D721Med (cell line): ENCODE results near the gene ISL2.

Source experiments
- DNase-seq: peaks from one replicate; pipeline ENCODE4 v3.0.0; 2011; ENCODE audit warnings: low spot score; ENCODE audit not compliant: insufficient read length
- FAIRE-seq: peaks from 2 replicates; lab custom pipeline; 2011; peaks lifted over from hg19 to GRCh38; lab: Jason Lieb, UNC
- TF ChIP-seq, protein P1 (sequence below): IDR thresholded peaks from 2 replicates; pipeline ENCODE4 v1.5.1; 2012; ENCODE audit warnings: mild to moderate bottlenecking, control low read depth; ENCODE audit not compliant: insufficient read depth; ENCODE audit errors: missing control alignments

The ISL2 gene

DNA sequence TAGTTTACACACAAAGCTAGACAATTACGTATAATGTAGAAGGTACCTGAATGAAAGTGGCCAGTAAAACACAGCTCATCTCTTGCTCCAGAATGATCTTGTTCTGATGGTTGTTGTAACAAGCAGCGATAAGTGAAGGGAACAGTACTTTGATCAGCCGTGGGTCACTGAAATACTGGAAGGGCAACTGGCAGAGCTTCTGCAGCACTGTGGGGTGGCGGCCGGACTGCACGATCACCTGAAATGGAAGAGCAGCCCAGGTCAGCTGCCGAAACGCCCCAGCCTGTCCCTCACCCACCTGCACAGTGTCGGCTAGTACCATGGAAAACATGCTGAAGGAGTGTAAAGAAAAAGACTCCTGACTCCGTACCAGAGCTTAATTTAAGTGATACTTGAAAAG lies 17.3 kb downstream of the ISL2 start:
- TF ChIP-seq, protein P1, sequence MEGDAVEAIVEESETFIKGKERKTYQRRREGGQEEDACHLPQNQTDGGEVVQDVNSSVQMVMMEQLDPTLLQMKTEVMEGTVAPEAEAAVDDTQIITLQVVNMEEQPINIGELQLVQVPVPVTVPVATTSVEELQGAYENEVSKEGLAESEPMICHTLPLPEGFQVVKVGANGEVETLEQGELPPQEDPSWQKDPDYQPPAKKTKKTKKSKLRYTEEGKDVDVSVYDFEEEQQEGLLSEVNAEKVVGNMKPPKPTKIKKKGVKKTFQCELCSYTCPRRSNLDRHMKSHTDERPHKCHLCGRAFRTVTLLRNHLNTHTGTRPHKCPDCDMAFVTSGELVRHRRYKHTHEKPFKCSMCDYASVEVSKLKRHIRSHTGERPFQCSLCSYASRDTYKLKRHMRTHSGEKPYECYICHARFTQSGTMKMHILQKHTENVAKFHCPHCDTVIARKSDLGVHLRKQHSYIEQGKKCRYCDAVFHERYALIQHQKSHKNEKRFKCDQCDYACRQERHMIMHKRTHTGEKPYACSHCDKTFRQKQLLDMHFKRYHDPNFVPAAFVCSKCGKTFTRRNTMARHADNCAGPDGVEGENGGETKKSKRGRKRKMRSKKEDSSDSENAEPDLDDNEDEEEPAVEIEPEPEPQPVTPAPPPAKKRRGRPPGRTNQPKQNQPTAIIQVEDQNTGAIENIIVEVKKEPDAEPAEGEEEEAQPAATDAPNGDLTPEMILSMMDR, result no peak
- no peak for FAIRE-seq
- DNase-seq, result no peak

DNA sequence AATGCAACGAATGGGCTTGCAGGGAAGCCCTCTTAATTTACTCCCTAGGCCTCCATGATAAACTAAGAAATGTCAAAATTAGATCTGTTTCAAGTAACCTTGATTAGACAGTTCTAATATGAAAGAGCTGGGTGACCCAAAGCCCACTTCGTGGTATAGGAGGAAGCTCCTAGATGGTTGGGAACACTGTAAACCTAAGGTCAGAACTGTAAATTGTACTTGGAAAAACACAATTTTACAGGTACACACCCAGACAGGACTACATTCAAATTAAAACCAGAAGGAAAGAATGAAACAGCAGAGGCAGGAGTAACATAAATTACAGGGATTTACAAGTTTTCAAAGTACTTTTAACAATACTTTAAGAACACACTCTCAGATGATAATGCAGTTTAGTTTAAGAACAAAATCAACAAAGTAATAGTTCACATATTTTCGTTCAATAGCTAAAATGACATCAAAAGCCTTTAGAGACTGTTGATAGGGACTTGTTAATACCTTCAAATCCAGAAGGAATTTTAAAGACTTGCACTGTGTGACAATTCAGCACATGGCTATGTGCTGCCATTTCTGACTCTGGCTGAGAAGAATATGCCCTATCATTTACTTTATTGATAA lies 18.4 kb downstream of the ISL2 start:
- no peak for DNase-seq
- TF ChIP-seq, protein P1, result no peak
- FAIRE-seq, result no peak

DNA sequence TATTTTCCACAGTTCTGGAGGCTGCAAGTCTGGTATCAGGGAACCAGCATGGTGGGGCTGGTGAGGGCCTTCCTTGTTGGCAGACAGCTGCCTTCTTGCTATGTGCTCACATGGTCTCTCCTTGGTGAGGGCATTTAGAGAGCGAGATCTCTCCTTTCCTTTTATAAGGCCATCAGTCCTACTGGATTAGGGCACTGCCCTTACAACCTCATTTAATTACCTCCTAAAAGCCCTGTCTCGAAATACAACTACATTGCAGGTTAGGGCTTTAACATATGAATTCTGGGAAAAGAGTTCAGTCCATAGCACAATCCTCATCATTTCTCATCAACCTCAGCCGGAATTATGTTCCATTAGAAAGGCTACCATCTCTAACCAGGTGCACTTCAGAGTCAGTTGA lies 21.9 kb downstream of the ISL2 start:
- no peak for FAIRE-seq
- TF ChIP-seq, protein P1, result no peak
- DNase-seq, result no peak

DNA sequence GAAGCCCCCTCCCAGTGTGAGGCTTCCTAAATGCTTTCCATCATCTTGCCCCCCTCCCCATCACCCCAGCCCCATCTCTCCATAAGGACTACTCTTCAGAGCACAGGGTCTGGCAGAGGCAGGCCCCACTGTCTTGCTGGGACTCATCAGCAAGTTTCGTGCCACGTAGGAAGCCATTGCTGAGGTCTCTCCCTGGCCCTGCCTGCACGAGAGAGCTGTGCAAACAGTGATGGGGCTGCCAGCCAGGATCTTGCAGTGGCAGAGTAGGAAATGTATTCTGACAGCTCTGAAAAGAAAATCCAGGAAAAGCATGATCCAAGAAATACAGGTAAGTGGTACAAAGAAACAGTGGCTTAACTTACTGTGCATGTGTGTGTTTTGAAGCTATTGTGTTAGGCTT lies 22.6 kb downstream of the ISL2 start:
- FAIRE-seq (no peak), DNase-seq (no peak)
- TF ChIP-seq, protein P1, result no peak

DNA sequence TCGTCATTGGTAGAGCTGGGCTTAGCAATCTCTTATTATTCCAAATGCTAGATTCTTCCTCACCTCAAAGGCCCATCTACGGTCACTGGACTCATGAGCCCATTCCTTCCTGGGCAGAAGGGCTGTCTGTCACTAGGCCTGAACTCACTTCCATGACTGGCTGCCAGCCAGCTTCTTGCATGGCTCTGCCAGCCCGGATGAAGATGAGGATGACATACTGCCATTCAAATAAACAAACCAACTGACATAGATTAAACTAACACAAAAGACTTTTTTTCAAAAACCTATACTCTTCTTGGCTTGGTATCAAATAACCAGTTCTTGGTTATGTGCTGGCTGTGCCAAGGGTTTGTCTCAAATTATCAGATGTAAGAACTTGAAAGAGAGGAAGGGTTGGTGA lies 23.8 kb downstream of the ISL2 start:
- TF ChIP-seq, protein P1, result no peak
- no peak for DNase-seq
- FAIRE-seq, result no peak

DNA sequence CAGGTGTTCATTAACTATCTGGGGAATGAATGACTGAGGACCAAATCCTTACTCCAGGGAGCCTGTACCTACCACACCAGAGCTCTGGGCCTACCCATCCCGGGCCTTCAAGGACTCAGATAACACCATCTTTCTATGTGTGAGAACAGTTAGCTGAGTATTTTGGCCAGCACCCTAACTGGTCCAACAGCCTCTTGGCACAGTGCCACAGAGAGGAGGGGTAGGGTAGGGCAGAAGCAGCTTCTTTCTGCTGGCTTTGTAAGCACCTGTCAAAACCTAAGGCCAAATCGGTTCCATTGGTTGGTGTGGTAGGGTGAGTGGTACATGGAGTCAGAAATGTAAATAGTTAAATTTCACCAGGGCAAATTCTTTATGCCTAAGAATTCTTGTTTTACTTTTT lies 26.7 kb downstream of the ISL2 start:
- FAIRE-seq (no peak), DNase-seq (no peak)
- TF ChIP-seq, protein P1, result no peak

DNA sequence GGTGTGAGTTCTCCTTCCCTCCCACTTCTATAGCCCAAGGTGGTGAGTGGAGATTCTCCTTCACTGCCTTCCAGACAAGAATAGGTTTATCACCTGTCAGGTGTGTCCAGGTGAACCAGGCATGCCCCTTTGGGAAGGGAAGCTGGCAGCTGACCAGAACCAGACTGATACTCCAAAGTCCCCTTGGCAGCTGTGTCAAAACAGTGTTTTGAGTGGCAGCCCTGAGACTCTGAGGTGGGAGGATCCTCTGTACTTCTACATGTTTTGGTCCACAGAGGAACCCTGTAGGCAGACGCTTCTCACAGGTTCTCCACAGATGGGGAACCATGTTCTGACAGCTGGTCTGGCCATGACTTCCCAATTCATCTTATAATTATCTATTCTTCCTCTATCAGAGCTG lies 30.1 kb downstream of the ISL2 start:
- DNase-seq (no peak), FAIRE-seq (no peak)

More for the DNA sequence above, 30.1 kb downstream of the ISL2 start:
- TF ChIP-seq, protein P1, result no peak
